Smooth muscle cell (in vitro differentiated cells): ENCODE data around the gene GDPD2. TPM values are rescaled to one million over a fixed set of nuclear protein-coding genes. Genes with fewer than 3 reads are reported as not detected.
A peak's percentile ranks its signal among the peaks of the same experiment; 100 is the strongest.

Experiments used
- DNase-seq: peaks from one replicate; lab custom pipeline; 2025; ENCODE audit not compliant: unreplicated experiment; lab: John Stamatoyannopoulos, UW
- H2AFZ ChIP-seq: fragments of 200-600 bp; sonication (generic); 2 replicates; pipeline ENCODE4 v1.6.0; 2016; ENCODE audit warnings: antibody characterized with exemption, low read depth, mild to moderate bottlenecking
- H3F3A ChIP-seq: fragments of 200-600 bp; sonication (generic); 2 replicates; pipeline ENCODE4 v1.6.0; 2017; ENCODE audit warnings: antibody characterized with exemption, low read depth
- H3K27ac ChIP-seq: fragments of 200-600 bp; sonication (generic); 2 replicates; pipeline ENCODE4 v1.5.1; 2016; ENCODE audit warnings: low read depth, mild to moderate bottlenecking
- H3K27me3 ChIP-seq: fragments of 200-600 bp; sonication (generic); 2 replicates; pipeline ENCODE4 v1.6.1; 2016; ENCODE audit warnings: low read depth, mild to moderate bottlenecking
- H3K36me3 ChIP-seq: fragments of 200-600 bp; sonication (generic); 2 replicates; pipeline ENCODE4 v1.5.1; 2016; ENCODE audit warnings: low read depth
- H3K4me1 ChIP-seq: fragments of 200-600 bp; sonication (generic); 2 replicates; pipeline ENCODE4 v1.5.1; 2016; ENCODE audit warnings: low read depth
- H3K4me2 ChIP-seq: fragments of 200-600 bp; sonication (generic); 2 replicates; pipeline ENCODE4 v1.6.0; 2016; ENCODE audit warnings: mild to moderate bottlenecking
- H3K4me3 ChIP-seq: fragments of 200-600 bp; sonication (generic); 2 replicates; pipeline ENCODE4 v1.5.1; 2016; ENCODE audit warnings: mild to moderate bottlenecking
- H3K79me2 ChIP-seq: fragments of 200-600 bp; sonication (generic); 2 replicates; pipeline ENCODE4 v1.6.0; 2016; ENCODE audit warnings: low read depth, mild to moderate bottlenecking
- H3K9ac ChIP-seq: fragments of 200-600 bp; sonication (generic); 2 replicates; pipeline ENCODE4 v1.6.0; 2016; ENCODE audit warnings: low read depth
- H3K9me3 ChIP-seq: fragments of 200-600 bp; sonication (generic); replicated peaks from 2 replicates; pipeline ENCODE4 v1.5.1; 2016; ENCODE audit warnings: low read depth
- H4K20me1 ChIP-seq: fragments of 200-600 bp; sonication (generic); 2 replicates; pipeline ENCODE4 v1.6.0; 2016; ENCODE audit warnings: low read depth
- WGBS: methylation state at CpG from one replicate; pipeline ENCODE4 v1.1.7; 2016; ENCODE audit warnings: low lambda C conversion rate; 5-methylcytosine and 5-hydroxymethylcytosine counted together
- polyA plus RNA-seq: library from polyadenylated mRNA; unstranded; fragments of >200 nt; fragmentation: Nextera tagmentation; extraction: Ambion mirVana; gene quantifications from 2 replicates; pipeline ENCODE4 v1.2.1, GENCODE V29; 2016
- small RNA-seq: library from RNA; depleted of rRNA; stranded (forward); fragments of <200 nt; gene quantifications from one replicate; pipeline ENCODE3, GENCODE V24; 2014
- total RNA-seq: library from RNA; depleted of rRNA; stranded (reverse); fragments of >200 nt; gene quantifications from 2 replicates; pipeline ENCODE4 v1.2.3, GENCODE V29; 2014
- TF ChIP-seq, protein P1 (sequence below): fragments of 200-600 bp; sonication (generic); IDR thresholded peaks from 2 replicates; pipeline ENCODE4 v1.5.1; 2017; ENCODE audit warnings: borderline replicate concordance, mild to moderate bottlenecking, antibody characterized with exemption; ENCODE audit not compliant: insufficient read depth, poor library complexity, severe bottlenecking

The GDPD2 gene
- total and polyA plus RNA-seq, 2 experiments from 2014 or later = not detected

DNA sequence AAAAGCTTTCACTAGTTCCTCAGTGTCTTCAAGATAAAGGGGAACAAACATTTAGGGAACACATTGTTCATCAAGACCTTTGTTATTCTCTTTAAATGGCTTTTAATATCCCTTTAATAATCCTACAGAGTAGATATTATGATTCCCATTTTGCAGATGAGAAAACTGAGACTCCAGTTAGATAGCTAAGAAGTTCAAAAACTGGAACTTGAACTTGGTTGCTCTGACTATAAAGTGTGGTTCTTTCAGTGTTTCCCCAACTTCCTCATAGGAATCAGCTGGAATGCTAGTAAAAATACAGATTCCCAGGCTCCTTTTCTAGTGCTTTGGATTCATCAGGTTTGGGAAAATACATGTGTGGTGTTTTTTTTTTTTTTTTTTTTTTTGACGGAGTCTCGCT lies 59.2 kb downstream of the GDPD2 start:
- H3K27me3 ChIP-seq = no peaks in the 10 kb centered on the region
- H2AFZ ChIP-seq = no peak overlapping the region
- H3K9me3 ChIP-seq = no peaks in the 10 kb centered on the region
- H3K36me3 ChIP-seq = no peaks in the 10 kb centered on the region
- TF ChIP-seq, protein P1, sequence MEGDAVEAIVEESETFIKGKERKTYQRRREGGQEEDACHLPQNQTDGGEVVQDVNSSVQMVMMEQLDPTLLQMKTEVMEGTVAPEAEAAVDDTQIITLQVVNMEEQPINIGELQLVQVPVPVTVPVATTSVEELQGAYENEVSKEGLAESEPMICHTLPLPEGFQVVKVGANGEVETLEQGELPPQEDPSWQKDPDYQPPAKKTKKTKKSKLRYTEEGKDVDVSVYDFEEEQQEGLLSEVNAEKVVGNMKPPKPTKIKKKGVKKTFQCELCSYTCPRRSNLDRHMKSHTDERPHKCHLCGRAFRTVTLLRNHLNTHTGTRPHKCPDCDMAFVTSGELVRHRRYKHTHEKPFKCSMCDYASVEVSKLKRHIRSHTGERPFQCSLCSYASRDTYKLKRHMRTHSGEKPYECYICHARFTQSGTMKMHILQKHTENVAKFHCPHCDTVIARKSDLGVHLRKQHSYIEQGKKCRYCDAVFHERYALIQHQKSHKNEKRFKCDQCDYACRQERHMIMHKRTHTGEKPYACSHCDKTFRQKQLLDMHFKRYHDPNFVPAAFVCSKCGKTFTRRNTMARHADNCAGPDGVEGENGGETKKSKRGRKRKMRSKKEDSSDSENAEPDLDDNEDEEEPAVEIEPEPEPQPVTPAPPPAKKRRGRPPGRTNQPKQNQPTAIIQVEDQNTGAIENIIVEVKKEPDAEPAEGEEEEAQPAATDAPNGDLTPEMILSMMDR = no peak
- no peaks in the 10 kb centered on the region for H3F3A ChIP-seq
- peaks cover 44% of the 10 kb centered on the region for H3K4me1 ChIP-seq
- 60% methylated on average over 1 of the region's 2 CpGs for WGBS
- no peak overlapping the region for H3K4me3 ChIP-seq
- peak overlapping the region; percentile 81 for H3K4me2 ChIP-seq
- peaks cover 8% of the 10 kb centered on the region for H3K79me2 ChIP-seq
- peaks cover 18% of the 10 kb centered on the region for H4K20me1 ChIP-seq
- no peak for DNase-seq
- no peak overlapping the region for H3K9ac ChIP-seq
- peak overlapping the region; percentile 99 for H3K27ac ChIP-seq

Small RNAs within 50 kb of the gene (small RNA-seq; reads per million reads assigned to genes)
- not detected for gene RNU4-81P
- gene RNY4P23 = 5.4 reads per million, percentile 65 among the genes with 10 or more reads in this experiment

Other genes starting within 250 kb of the GDPD2 start
- not detected in 2 replicates for gene DGAT2L6, start 245.8 kb upstream of the GDPD2 start, total RNA-seq
- gene DGAT2L6, start 245.8 kb upstream of the GDPD2 start, polyA plus RNA-seq = not detected in 2 replicates
- gene AWAT1, start 188.7 kb upstream of the GDPD2 start, total RNA-seq = not detected in 2 replicates
- not detected in 2 replicates for gene AWAT1, start 188.7 kb upstream of the GDPD2 start, polyA plus RNA-seq
- 0.09 TPM in 1 of 2 replicates, not detected in the other for gene P2RY4, start 163.1 kb upstream of the GDPD2 start, total RNA-seq
- 0.14 TPM in 1 of 2 replicates, not detected in the other for gene P2RY4, start 163.1 kb upstream of the GDPD2 start, polyA plus RNA-seq
- not detected in 2 replicates for gene ARR3, start 155.0 kb upstream of the GDPD2 start, total RNA-seq
- gene ARR3, start 155.0 kb upstream of the GDPD2 start, polyA plus RNA-seq = 0.24 TPM in 1 of 2 replicates, not detected in the other
- gene RAB41, start 141.1 kb upstream of the GDPD2 start, total RNA-seq = not detected in 2 replicates
- 0.19 and 0.39 TPM in 2 replicates for gene RAB41, start 141.1 kb upstream of the GDPD2 start, polyA plus RNA-seq
- gene PDZD11, start 133.4 kb upstream of the GDPD2 start, total RNA-seq = 60.8 and 63.1 TPM in 2 replicates
- gene PDZD11, start 133.4 kb upstream of the GDPD2 start, polyA plus RNA-seq = 69.7 and 73.9 TPM in 2 replicates
- 1.8 and 6.7 TPM in 2 replicates for gene KIF4A, start 133.2 kb upstream of the GDPD2 start, total RNA-seq
- gene KIF4A, start 133.2 kb upstream of the GDPD2 start, polyA plus RNA-seq = 4.4 and 5.9 TPM in 2 replicates
- gene DLG3, start 21.5 kb downstream of the GDPD2 start, total RNA-seq = 30.6 and 39.6 TPM in 2 replicates
- 14.5 and 16.2 TPM in 2 replicates for gene DLG3, start 21.5 kb downstream of the GDPD2 start, polyA plus RNA-seq